BLaER1 treated with 17β-estradiol and CSF1 and Interleukin-3, amounts not matched to agents 10 nM and 100 nM (cell line): ENCODE data around the gene COG3.

Source experiments
- H3K27ac ChIP-seq, 11 experiments: shearing (Covaris generic); formaldehyde crosslinking; 2 replicates each; pipeline ENCODE4 v1.8.1; 2022
- H3K27me3 ChIP-seq, 11 experiments: shearing (Covaris generic); formaldehyde crosslinking; 2 replicates each; pipeline ENCODE4 v1.8.1; 2022
- H3K36me3 ChIP-seq, 11 experiments: shearing (Covaris generic); formaldehyde crosslinking; 2 replicates each; pipeline ENCODE4 v1.8.1; 2022
- H3K4me1 ChIP-seq, 10 experiments: shearing (Covaris generic); formaldehyde crosslinking; 2 replicates each; pipeline ENCODE4 v1.8.1; 2022
- H3K4me2 ChIP-seq, 11 experiments: shearing (Covaris generic); formaldehyde crosslinking; 2 replicates each; pipeline ENCODE4 v1.8.1; 2022
- H3K4me3 ChIP-seq, 10 experiments: shearing (Covaris generic); formaldehyde crosslinking; 2 replicates each; pipeline ENCODE4 v1.8.1; 2022
- H3K9ac ChIP-seq, 11 experiments: shearing (Covaris generic); formaldehyde crosslinking; 2 replicates each; pipeline ENCODE4 v1.8.1; 2022
- H3K9me3 ChIP-seq, 11 experiments: shearing (Covaris generic); formaldehyde crosslinking; replicated peaks in 1 of 11; 2 replicates each; pipeline ENCODE4 v1.8.1; 2022
- H4K20me1 ChIP-seq, 11 experiments: shearing (Covaris generic); formaldehyde crosslinking; 2 replicates each; pipeline ENCODE4 v1.8.1; 2022
- Cebpa-rat ChIP-seq, 11 experiments: shearing (Covaris generic); IDR thresholded peaks; 2 replicates each; pipeline ENCODE4 v1.8.1; 2022

The COG3 gene

DNA sequence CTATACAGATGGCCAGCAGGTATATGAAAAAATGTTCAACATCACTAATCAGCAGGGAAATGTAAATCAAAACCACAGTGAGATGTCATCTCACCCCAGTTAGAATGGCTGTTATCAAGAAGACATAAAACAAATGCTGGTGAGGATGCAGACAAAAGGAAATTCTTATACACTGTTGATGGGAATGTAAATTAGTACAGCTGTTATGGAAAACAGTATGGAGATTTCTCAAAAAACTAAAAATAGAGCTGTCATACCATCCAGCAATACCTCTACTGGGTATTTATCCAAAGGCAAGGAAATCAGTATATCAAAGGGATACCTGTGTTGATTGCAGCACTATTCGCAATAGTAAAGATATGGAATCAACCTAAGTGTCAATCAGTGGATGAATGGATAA lies 22.9 kb downstream of the COG3 start:
- H3K9ac ChIP-seq, result no peak overlapping the region
- H3K4me3 ChIP-seq, result no peak overlapping the region
- H3K27ac ChIP-seq, result no peak overlapping the region
- TF ChIP-seq Cebpa-rat (IDR thresholded peaks at IDR 0.05), result no peak
- H3K4me1 ChIP-seq, result no peaks in the 10 kb centered on the region
- H3K9me3 ChIP-seq, result peaks cover 5 to 15% (median 8%) of the 10 kb centered on the region in 11 experiments; a peak in 16 of 22 replicates
- H3K4me2 ChIP-seq, result no peak overlapping the region
- peaks cover 61 to 81% (median 70%) of the 10 kb centered on the region in 11 experiments for H3K36me3 ChIP-seq
- peaks cover 0 to 12% (median 0%) of the 10 kb centered on the region in 11 experiments; a peak in 4 of 22 replicates for H4K20me1 ChIP-seq
- H3K27me3 ChIP-seq, result no peaks in the 10 kb centered on the region

GRCh38 chr13:45490068-45490467 lies 25.3 kb downstream of the COG3 start:
- Histone ChIP-seq H3K9ac (no peak overlapping the region), H3K36me3 (peaks cover 63 to 87% (median 72%) of the 10 kb centered on the region in 11 experiments), H4K20me1 (peaks cover 0 to 12% (median 0%) of the 10 kb centered on the region in 11 experiments; a peak in 3 of 22 replicates), H3K9me3 (no peaks in the 10 kb centered on the region), H3K4me3 (no peak overlapping the region), H3K27ac (no peak overlapping the region), H3K4me1 (no peaks in the 10 kb centered on the region), H3K4me2 (no peak overlapping the region), H3K27me3 (no peaks in the 10 kb centered on the region)
- no peak for TF ChIP-seq Cebpa-rat (IDR thresholded peaks at IDR 0.05)

- H3K27ac ChIP-seq, result no peak overlapping the region
Observed at GRCh38 chr13:45492538-45492937, 27.8 kb downstream of the COG3 start.

DNA sequence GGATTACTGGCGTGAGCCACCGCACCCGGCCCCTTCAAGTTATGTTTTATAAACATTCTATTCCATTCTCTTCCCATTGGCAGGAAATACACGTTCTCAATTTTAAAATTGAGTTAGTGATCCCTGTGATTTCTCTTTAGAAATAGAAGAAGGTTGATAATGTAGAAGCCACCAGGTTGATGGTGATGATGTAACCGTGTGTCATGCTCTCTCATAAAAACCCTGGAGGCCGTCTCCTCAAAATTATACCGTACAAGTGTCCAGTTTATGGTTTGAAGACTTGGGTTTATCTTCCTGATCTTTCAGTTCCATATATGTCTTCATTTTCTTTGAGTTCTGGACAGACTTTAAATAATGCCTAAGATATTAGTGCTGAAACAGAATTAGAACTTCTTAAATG lies 32.2 kb downstream of the COG3 start:
- H3K4me1 ChIP-seq, result peaks cover 0 to 9% (median 0%) of the 10 kb centered on the region in 10 experiments; a peak in 5 of 20 replicates
- no peaks in the 10 kb centered on the region for H3K27me3 ChIP-seq
- no peak overlapping the region for H3K9ac ChIP-seq
- H4K20me1 ChIP-seq, result peaks cover 0 to 15% (median 0%) of the 10 kb centered on the region in 11 experiments; a peak in 5 of 22 replicates
- no peak overlapping the region for H3K4me2 ChIP-seq
- peaks cover 0 to 4% (median 0%) of the 10 kb centered on the region in 11 experiments; a peak in 1 of 22 replicates for H3K9me3 ChIP-seq
- no peak overlapping the region for H3K4me3 ChIP-seq
- no peak for TF ChIP-seq Cebpa-rat (IDR thresholded peaks at IDR 0.05)
- H3K36me3 ChIP-seq, result peaks cover 86 to 98% (median 96%) of the 10 kb centered on the region in 11 experiments
- no peak overlapping the region for H3K27ac ChIP-seq

More at GRCh38 chr13:45492538-45492937, 27.8 kb downstream of the COG3 start:
- Histone ChIP-seq H3K36me3 (peaks cover 73 to 97% (median 83%) of the 10 kb centered on the region in 11 experiments), H4K20me1 (peaks cover 0 to 12% (median 0%) of the 10 kb centered on the region in 11 experiments; a peak in 3 of 22 replicates), H3K4me2 (no peak overlapping the region), H3K9ac (no peak overlapping the region), H3K4me1 (no peaks in the 10 kb centered on the region), H3K9me3 (peaks cover 0 to 4% (median 0%) of the 10 kb centered on the region in 11 experiments; a peak in 1 of 22 replicates), H3K4me3 (no peak overlapping the region), H3K27me3 (no peaks in the 10 kb centered on the region)
- TF ChIP-seq Cebpa-rat (IDR thresholded peaks at IDR 0.05), result no peak

DNA sequence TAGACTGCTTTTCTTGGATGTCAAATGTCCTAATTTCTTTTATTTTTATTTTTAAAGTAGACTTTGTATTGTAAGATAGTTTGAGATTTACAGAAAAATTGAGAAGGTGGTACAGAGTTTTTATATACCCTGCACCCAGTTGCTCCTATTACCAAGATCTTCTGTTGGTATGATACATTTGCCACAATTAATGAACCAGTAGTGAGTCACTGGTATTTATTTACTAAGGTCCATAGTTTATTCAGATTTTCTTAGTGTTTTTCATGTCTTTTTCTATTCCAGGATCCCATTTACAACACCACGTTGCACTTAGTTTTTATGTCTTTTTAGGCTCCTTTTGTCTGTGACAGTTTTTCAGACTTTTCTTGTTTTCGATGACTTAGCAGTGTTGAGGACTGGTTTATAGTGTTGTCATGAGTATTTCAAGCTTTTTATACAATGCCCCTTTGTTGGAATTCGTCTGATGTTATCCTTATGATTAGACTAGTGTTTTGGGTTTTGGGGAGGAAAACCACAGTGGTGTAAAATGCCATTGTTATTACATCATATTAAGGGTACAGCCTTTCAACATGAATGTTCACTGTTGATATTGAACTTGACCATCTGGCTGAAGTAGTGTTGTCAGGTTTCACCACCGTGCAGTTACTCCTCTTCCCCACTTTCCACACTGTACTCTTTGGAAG lies 35.9 kb downstream of the COG3 start:
- Histone ChIP-seq H3K9ac (no peak overlapping the region), H3K27ac (peak overlapping the region in 1 of 11 experiments; percentile 2; a peak in 1 of 22 replicates), H3K36me3 (peaks cover 90 to 99% (median 96%) of the 10 kb centered on the region in 11 experiments), H3K4me3 (no peak overlapping the region), H3K27me3 (no peaks in the 10 kb centered on the region), H3K4me2 (peak overlapping the region in 2 of 11 experiments; percentile 13 to 30; a peak in 1 of 22 replicates), H3K4me1 (peaks cover 0 to 9% (median 0%) of the 10 kb centered on the region in 10 experiments; a peak in 5 of 20 replicates), H3K9me3 (peaks cover 0 to 4% (median 0%) of the 10 kb centered on the region in 11 experiments; a peak in 1 of 22 replicates), H4K20me1 (peaks cover 0 to 25% (median 0%) of the 10 kb centered on the region in 11 experiments; a peak in 6 of 22 replicates)
- no peak for TF ChIP-seq Cebpa-rat (IDR thresholded peaks at IDR 0.05)

GRCh38 chr13:45501175-45501526 lies 36.4 kb downstream of the COG3 start:
- Histone ChIP-seq H3K4me3 (no peak overlapping the region), H3K36me3 (peaks cover 90 to 99% (median 96%) of the 10 kb centered on the region in 11 experiments), H4K20me1 (peaks cover 0 to 25% (median 0%) of the 10 kb centered on the region in 11 experiments; a peak in 7 of 22 replicates), H3K27ac (no peak overlapping the region; a peak in 1 of 22 replicates), H3K4me1 (peaks cover 0 to 9% (median 0%) of the 10 kb centered on the region in 10 experiments; a peak in 5 of 20 replicates), H3K4me2 (peak overlapping the region in 2 of 11 experiments; percentile 13 to 30; a peak in 1 of 22 replicates), H3K9me3 (peaks cover 0 to 4% (median 0%) of the 10 kb centered on the region in 11 experiments; a peak in 1 of 22 replicates), H3K9ac (no peak overlapping the region), H3K27me3 (no peaks in the 10 kb centered on the region)
- TF ChIP-seq Cebpa-rat (IDR thresholded peaks at IDR 0.05), result no peak

GRCh38 chr13:45503658-45504057 lies 38.9 kb downstream of the COG3 start:
- TF ChIP-seq Cebpa-rat (IDR thresholded peaks at IDR 0.05), result no peak
- H3K4me3 ChIP-seq, result no peak overlapping the region
- peaks cover 2 to 10% (median 3%) of the 10 kb centered on the region in 10 experiments; a peak in 9 of 20 replicates for H3K4me1 ChIP-seq
- H3K27me3 ChIP-seq, result no peaks in the 10 kb centered on the region
- H3K9ac ChIP-seq, result no peak overlapping the region
- H3K9me3 ChIP-seq, result no peaks in the 10 kb centered on the region
- peaks cover 0 to 33% (median 3%) of the 10 kb centered on the region in 11 experiments; a peak in 9 of 22 replicates for H4K20me1 ChIP-seq
- H3K36me3 ChIP-seq, result peaks cover 81 to 96% (median 94%) of the 10 kb centered on the region in 11 experiments
- H3K4me2 ChIP-seq, result no peak overlapping the region
- H3K27ac ChIP-seq, result no peak overlapping the region

DNA sequence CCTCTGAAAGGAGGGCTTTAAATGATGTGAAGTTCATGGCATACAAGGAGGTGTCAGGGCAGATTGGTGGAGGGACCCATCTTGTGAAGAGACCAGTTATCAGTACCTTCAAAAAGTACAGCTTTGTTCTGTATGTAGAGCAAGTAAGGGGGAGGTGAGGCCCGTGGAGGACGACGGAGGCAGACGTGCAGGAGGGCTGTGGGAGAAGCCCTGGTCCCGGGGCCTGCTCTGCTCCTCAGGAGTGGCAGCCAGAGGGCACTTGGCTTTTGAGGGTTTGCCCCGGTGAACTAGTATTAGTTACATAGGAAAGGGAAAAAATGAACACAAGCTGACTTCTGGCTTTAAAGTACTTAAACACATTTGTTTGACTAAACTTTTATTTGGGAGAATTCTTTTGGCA lies 42.1 kb downstream of the COG3 start:
- no peaks in the 10 kb centered on the region for H3K27me3 ChIP-seq
- peaks cover 0 to 54% (median 8%) of the 10 kb centered on the region in 11 experiments; a peak in 12 of 22 replicates for H4K20me1 ChIP-seq
- H3K4me1 ChIP-seq, result peaks cover 0 to 8% (median 4%) of the 10 kb centered on the region in 10 experiments; a peak in 6 of 20 replicates
- H3K9me3 ChIP-seq, result no peaks in the 10 kb centered on the region
- TF ChIP-seq Cebpa-rat (IDR thresholded peaks at IDR 0.05), result no peak
- peaks cover 79 to 98% (median 93%) of the 10 kb centered on the region in 11 experiments for H3K36me3 ChIP-seq
- no peak overlapping the region for H3K4me3 ChIP-seq
- H3K27ac ChIP-seq, result no peak overlapping the region
- no peak overlapping the region for H3K4me2 ChIP-seq
- no peak overlapping the region for H3K9ac ChIP-seq

- Histone ChIP-seq H3K4me3 (no peak overlapping the region), H3K27ac (no peak overlapping the region), H4K20me1 (peaks cover 0 to 51% (median 8%) of the 10 kb centered on the region in 11 experiments; a peak in 12 of 22 replicates), H3K9me3 (no peaks in the 10 kb centered on the region), H3K9ac (no peak overlapping the region), H3K27me3 (no peaks in the 10 kb centered on the region), H3K36me3 (peaks cover 72 to 93% (median 88%) of the 10 kb centered on the region in 11 experiments), H3K4me2 (no peak overlapping the region), H3K4me1 (peaks cover 0 to 8% (median 4%) of the 10 kb centered on the region in 10 experiments; a peak in 6 of 20 replicates)
- no peak for TF ChIP-seq Cebpa-rat (IDR thresholded peaks at IDR 0.05)
Observed at GRCh38 chr13:45508776-45509175, 44.0 kb downstream of the COG3 start.
